GM12873 (cell line): Measurements from ENCODE around the gene TSPYL1.

Experiments
- CTCF ChIP-seq: IDR thresholded peaks from 2 replicates; pipeline ENCODE4 v1.5.1; 2012; ENCODE audit warnings: low read depth, mild to moderate bottlenecking, moderate library complexity, low read length, control low read depth; ENCODE audit not compliant: insufficient read depth; ENCODE audit errors: missing control alignments

The TSPYL1 gene

GRCh38 chr6:116291701-116292396 is 12.1 kb upstream of the TSPYL1 start:
- no peak for TF ChIP-seq CTCF

- no peak for TF ChIP-seq CTCF
Measured at GRCh38 chr6:116290799-116291198, 11.1 kb upstream of the TSPYL1 start.

GRCh38 chr6:116289876-116290275 is 10.1 kb upstream of the TSPYL1 start:
- TF ChIP-seq CTCF = no peak

GRCh38 chr6:116287689-116288282 is 8.1 kb upstream of the TSPYL1 start:
- TF ChIP-seq CTCF = peak; percentile 76

- TF ChIP-seq CTCF = no peak
Measured at GRCh38 chr6:116286773-116287358, 7.1 kb upstream of the TSPYL1 start.

GRCh38 chr6:116283191-116283590 is 3.5 kb upstream of the TSPYL1 start:
- no peak for TF ChIP-seq CTCF

GRCh38 chr6:116282698-116283097 is 3.0 kb upstream of the TSPYL1 start:
- no peak for TF ChIP-seq CTCF
